ENCODE data around the gene KANK3.

DNA sequence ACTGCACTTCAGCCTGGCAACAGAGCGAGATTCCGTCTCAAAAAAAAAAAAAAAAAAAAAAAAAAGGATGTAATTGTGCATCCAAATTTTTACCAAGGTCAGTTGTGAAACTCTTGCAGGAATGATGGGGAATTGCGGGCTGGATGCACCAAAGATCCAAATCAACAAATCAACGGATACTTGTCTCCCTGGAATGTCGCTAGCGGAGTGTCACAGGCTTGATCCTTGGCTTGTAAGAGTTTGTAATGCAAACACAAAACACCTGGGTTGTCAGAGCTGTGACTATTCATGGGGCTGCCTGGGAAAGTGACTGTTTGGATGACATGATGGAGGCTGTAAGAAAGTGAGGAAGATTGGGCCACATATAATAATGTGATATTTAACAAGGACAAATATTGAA lies 4.2 kb downstream of the KANK3 start:
- TF ChIP-seq, protein P1, sequence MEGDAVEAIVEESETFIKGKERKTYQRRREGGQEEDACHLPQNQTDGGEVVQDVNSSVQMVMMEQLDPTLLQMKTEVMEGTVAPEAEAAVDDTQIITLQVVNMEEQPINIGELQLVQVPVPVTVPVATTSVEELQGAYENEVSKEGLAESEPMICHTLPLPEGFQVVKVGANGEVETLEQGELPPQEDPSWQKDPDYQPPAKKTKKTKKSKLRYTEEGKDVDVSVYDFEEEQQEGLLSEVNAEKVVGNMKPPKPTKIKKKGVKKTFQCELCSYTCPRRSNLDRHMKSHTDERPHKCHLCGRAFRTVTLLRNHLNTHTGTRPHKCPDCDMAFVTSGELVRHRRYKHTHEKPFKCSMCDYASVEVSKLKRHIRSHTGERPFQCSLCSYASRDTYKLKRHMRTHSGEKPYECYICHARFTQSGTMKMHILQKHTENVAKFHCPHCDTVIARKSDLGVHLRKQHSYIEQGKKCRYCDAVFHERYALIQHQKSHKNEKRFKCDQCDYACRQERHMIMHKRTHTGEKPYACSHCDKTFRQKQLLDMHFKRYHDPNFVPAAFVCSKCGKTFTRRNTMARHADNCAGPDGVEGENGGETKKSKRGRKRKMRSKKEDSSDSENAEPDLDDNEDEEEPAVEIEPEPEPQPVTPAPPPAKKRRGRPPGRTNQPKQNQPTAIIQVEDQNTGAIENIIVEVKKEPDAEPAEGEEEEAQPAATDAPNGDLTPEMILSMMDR (conservative IDR thresholded peaks at IDR 0.05 in 1 of 2, IDR thresholded peaks at IDR 0.05 in 1 of 2; ENCODE audit: low read depth in 1 of 2, low read length in 2 of 2), result no peak
- TF ChIP-seq EZH2 (IDR thresholded peaks at IDR 0.05; ENCODE audit: low read length, missing control alignments), result no peak

Data from fibroblast of lung (primary cell).